Astrocyte (in vitro differentiated cells and primary cell): Measurements from ENCODE around the gene SUPT5H. TPM values are rescaled to one million over a fixed set of nuclear protein-coding genes. Genes with fewer than 3 reads are reported as not detected.
A peak's percentile ranks its signal among the peaks of the same experiment; 100 is the strongest.

ENCODE experiments used
- DNase-seq: peaks from one replicate; pipeline ENCODE4 v3.0.0-alpha.2; 2010; ENCODE audit warnings: low read depth
- FAIRE-seq: peaks from 2 replicates; lab custom pipeline; 2011; peaks lifted over from hg19 to GRCh38; lab: Jason Lieb, UNC
- H2AFZ ChIP-seq: 2 replicates; pipeline ENCODE4 v1.6.0; 2012; ENCODE audit warnings: low read depth, low read length, inconsistent platforms
- H3K27ac ChIP-seq: 2 replicates; pipeline ENCODE4 v1.5.1; 2011; ENCODE audit warnings: low read depth, low read length, inconsistent platforms
- H3K27me3 ChIP-seq: 2 replicates; pipeline ENCODE4 v1.6.0; 2011; ENCODE audit warnings: low read length, inconsistent platforms; ENCODE audit not compliant: insufficient read depth
- H3K36me3 ChIP-seq: 2 replicates; pipeline ENCODE4 v1.5.1; 2011; ENCODE audit warnings: low read length, inconsistent platforms; ENCODE audit not compliant: insufficient read depth
- H3K4me1 ChIP-seq: 2 replicates; pipeline ENCODE4 v1.5.1; 2011; ENCODE audit warnings: low read length, inconsistent platforms; ENCODE audit not compliant: insufficient read depth
- H3K4me2 ChIP-seq: 2 replicates; pipeline ENCODE4 v1.6.0; 2012; ENCODE audit warnings: low read length, inconsistent platforms
- H3K4me3 ChIP-seq: 2 replicates; pipeline ENCODE4 v1.5.1; 2011; ENCODE audit warnings: low read depth, mild to moderate bottlenecking, low read length, inconsistent platforms; ENCODE audit not compliant: insufficient read depth
- H3K79me2 ChIP-seq: 2 replicates; pipeline ENCODE4 v1.6.0; 2012; ENCODE audit warnings: mild to moderate bottlenecking, low read length, inconsistent platforms; ENCODE audit not compliant: insufficient read depth
- H3K9ac ChIP-seq: 2 replicates; pipeline ENCODE4 v1.6.0; 2012; ENCODE audit warnings: mild to moderate bottlenecking, low read length, inconsistent platforms
- H3K9me3 ChIP-seq: 2 replicates; pipeline ENCODE4 v1.5.1; 2012; ENCODE audit warnings: low read depth, mild to moderate bottlenecking, low read length, inconsistent platforms; ENCODE audit not compliant: insufficient read depth
- H4K20me1 ChIP-seq: 2 replicates; pipeline ENCODE4 v1.6.0; 2012; ENCODE audit warnings: low read length, inconsistent platforms; ENCODE audit not compliant: insufficient read depth
- H3K27ac Mint-ChIP-seq: one replicate; pipeline ENCODE4 v1.8.0; 2021; ENCODE audit warnings: mild to moderate bottlenecking, mixed read lengths; ENCODE audit not compliant: unreplicated experiment
- H3K27me3 Mint-ChIP-seq: one replicate; pipeline ENCODE4 v1.8.0; 2021; ENCODE audit warnings: low read depth, mixed read lengths; ENCODE audit not compliant: unreplicated experiment
- H3K36me3 Mint-ChIP-seq: one replicate; pipeline ENCODE4 v1.8.0; 2021; ENCODE audit warnings: low read depth, mixed read lengths; ENCODE audit not compliant: unreplicated experiment
- H3K4me1 Mint-ChIP-seq: one replicate; pipeline ENCODE4 v1.8.0; 2021; ENCODE audit warnings: low read depth, mixed read lengths; ENCODE audit not compliant: unreplicated experiment
- H3K4me3 Mint-ChIP-seq: one replicate; pipeline ENCODE4 v1.8.0; 2021; ENCODE audit warnings: mild to moderate bottlenecking, moderate library complexity, mixed read lengths; ENCODE audit not compliant: unreplicated experiment
- H3K9me3 Mint-ChIP-seq: one replicate; pipeline ENCODE4 v1.8.0; 2021; ENCODE audit warnings: mild to moderate bottlenecking, mixed read lengths; ENCODE audit not compliant: unreplicated experiment
- EZH2 ChIP-seq: IDR thresholded peaks from 2 replicates; pipeline ENCODE4 v1.6.1; 2012; ENCODE audit warnings: mild to moderate bottlenecking, low read length, inconsistent platforms; ENCODE audit not compliant: insufficient read depth
- total RNA-seq: library from RNA; stranded (reverse); gene quantifications from 2 replicates; pipeline ENCODE4 v1.2.1, GENCODE V29; 2021
- TF ChIP-seq, protein P1 (sequence below): IDR thresholded peaks from 2 replicates; pipeline ENCODE4 v1.5.1; 2011; ENCODE audit warnings: low read depth, mild to moderate bottlenecking, inconsistent platforms, low read length, moderate library complexity; ENCODE audit not compliant: insufficient read depth

SUPT5H gene
- total RNA-seq, 1 donor from 2014 or later, result 171 TPM

DNA sequence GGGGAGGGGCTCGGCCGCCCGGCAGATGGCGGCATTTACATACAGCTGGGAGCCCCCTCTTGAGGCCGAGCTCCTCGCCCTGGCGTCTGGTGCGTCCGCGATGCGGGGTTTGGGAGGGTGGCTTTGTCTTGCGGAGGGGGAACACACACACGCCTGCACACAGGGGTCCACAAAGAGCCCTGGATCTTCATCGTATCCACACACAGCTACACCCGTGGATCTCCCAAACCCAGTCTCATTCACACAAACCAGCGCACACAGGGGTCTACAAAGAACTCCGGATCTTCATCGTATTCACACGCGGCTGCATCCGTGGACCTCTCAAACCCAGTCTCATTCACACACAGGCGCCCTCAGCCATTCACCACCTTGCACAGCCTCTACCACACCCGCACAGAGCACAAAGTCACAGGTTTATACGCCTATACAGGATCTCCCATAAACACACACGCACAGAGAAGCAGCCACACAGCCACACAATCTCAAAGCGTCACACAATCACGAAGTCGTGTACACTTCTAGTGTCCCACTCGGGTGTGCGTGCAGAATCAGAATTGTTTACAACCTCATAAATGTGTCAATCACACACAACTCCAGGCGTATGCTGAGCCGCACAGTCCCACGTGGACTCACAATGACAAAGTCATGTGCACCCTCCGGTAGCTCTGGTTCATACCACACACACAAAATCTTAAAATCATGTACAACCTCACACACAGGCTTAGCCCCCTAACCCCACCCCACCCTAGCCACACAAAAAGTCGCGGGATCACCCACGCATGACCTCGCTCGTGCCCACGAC is 52.8 kb downstream of the SUPT5H start:
- H3K79me2 ChIP-seq, result no peaks in the 10 kb centered on the region
- peaks cover 31% of the 10 kb centered on the region for H3K27me3 ChIP-seq
- DNase-seq, result peak; percentile 14
- H3K27ac ChIP-seq, result no peak overlapping the region
- peaks cover 45% of the 10 kb centered on the region for H3K27me3 Mint-ChIP-seq
- peaks cover 11% of the 10 kb centered on the region for H3K4me1 ChIP-seq
- no peak overlapping the region for H3K9ac ChIP-seq
- H3K4me3 Mint-ChIP-seq, result peak overlapping the region; percentile 48
- H3K36me3 Mint-ChIP-seq, result no peaks in the 10 kb centered on the region
- H3K9me3 ChIP-seq, result no peaks in the 10 kb centered on the region
- peaks cover 5% of the 10 kb centered on the region for H3K4me1 Mint-ChIP-seq
- peak overlapping the region; percentile 41 for H2AFZ ChIP-seq
- no peak for FAIRE-seq
- no peaks in the 10 kb centered on the region for H4K20me1 ChIP-seq
- H3K4me3 ChIP-seq, result peak overlapping the region; percentile 30
- TF ChIP-seq, protein P1, sequence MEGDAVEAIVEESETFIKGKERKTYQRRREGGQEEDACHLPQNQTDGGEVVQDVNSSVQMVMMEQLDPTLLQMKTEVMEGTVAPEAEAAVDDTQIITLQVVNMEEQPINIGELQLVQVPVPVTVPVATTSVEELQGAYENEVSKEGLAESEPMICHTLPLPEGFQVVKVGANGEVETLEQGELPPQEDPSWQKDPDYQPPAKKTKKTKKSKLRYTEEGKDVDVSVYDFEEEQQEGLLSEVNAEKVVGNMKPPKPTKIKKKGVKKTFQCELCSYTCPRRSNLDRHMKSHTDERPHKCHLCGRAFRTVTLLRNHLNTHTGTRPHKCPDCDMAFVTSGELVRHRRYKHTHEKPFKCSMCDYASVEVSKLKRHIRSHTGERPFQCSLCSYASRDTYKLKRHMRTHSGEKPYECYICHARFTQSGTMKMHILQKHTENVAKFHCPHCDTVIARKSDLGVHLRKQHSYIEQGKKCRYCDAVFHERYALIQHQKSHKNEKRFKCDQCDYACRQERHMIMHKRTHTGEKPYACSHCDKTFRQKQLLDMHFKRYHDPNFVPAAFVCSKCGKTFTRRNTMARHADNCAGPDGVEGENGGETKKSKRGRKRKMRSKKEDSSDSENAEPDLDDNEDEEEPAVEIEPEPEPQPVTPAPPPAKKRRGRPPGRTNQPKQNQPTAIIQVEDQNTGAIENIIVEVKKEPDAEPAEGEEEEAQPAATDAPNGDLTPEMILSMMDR, result peak; percentile 7
- TF ChIP-seq EZH2, result no peak
- no peaks in the 10 kb centered on the region for H3K36me3 ChIP-seq
- H3K4me2 ChIP-seq, result peak overlapping the region; percentile 79
- H3K27ac Mint-ChIP-seq, result peak overlapping the region; percentile 64
- H3K9me3 Mint-ChIP-seq, result peaks cover 4% of the 10 kb centered on the region

DNA sequence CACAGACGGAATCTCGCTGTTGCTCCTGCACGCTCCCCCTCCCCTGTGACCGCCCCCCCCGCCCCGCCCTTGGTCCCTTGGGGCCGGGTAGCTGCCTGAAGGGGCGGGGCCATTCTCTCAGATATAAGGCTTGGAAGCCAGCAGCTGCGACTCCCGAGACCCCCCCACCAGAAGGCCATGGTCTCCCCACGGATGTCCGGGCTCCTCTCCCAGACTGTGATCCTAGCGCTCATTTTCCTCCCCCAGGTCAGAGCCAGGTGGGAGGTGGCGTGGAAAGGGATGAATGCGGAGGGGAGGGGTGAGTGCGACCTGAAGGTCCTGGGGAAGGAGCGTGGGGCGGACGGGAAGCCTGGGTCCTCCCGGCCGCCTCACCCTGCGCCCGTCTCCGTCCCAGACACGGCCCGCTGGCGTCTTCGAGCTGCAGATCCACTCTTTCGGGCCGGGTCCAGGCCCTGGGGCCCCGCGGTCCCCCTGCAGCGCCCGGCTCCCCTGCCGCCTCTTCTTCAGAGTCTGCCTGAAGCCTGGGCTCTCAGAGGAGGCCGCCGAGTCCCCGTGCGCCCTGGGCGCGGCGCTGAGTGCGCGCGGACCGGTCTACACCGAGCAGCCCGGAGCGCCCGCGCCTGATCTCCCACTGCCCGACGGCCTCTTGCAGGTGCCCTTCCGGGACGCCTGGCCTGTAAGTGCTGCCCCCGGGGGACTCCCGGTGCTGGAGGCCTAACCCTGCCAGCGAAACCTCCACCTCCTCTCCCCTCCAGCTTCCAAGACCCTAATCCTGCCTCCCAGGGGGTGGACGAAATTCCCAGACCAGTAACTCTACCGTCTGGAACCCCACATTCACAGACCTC is 53.6 kb downstream of the SUPT5H start, which contains the start of gene DLL3:
Gene DLL3, plus strand, starts transcription at position 150 of the 845 bp plus-strand sequence. Its CDS starts 28 bp downstream, at position 178.
- Histone ChIP-seq H3K4me1 (peaks cover 11% of the 10 kb centered on the region), H3K27me3 (peaks cover 31% of the 10 kb centered on the region), H3K4me2 (peak within 1 kb of the TSS; percentile 79), H2AFZ (peak within 1 kb of the TSS; percentile 41), H4K20me1 (no peaks in the 10 kb centered on the region), H3K27ac (no peak within 1 kb of the TSS), H3K4me3 (peak within 1 kb of the TSS; percentile 30), H3K9me3 (no peaks in the 10 kb centered on the region), H3K79me2 (no peaks in the 10 kb centered on the region), H3K9ac (no peak within 1 kb of the TSS), H3K36me3 (no peaks in the 10 kb centered on the region)
- Mint-ChIP-seq H3K27ac (peak within 1 kb of the TSS; percentile 64), H3K36me3 (peaks cover 2% of the 10 kb centered on the region), H3K4me3 (peak within 1 kb of the TSS; percentile 64), H3K9me3 (peaks cover 4% of the 10 kb centered on the region), H3K27me3 (peaks cover 54% of the 10 kb centered on the region), H3K4me1 (peaks cover 5% of the 10 kb centered on the region)
- DNase-seq (no peak), FAIRE-seq (no peak)
- TF ChIP-seq, protein P1, result no peak
- TF ChIP-seq EZH2, result peak; percentile 81
